GM12878 (cell line): ENCODE results near the gene SMIM35.

Source experiments
- BCL11A ChIP-seq: IDR thresholded peaks from 2 replicates; pipeline ENCODE4 v1.6.1; 2011; ENCODE audit warnings: low read depth, low read length
- EP300 ChIP-seq, 2 experiments: fragments of 150-350 bp in 1 of 2; IDR thresholded peaks; 2 replicates each; pipeline ENCODE4 v1.6.1; 2011 to 2012; ENCODE audit warnings: low read depth in 2 of 2, low read length in 2 of 2, borderline replicate concordance in 1 of 2, improper control_type of control experiment in 1 of 2, inconsistent platforms in 1 of 2; ENCODE audit not compliant: control insufficient read depth in 1 of 2
- IKZF1 ChIP-seq: fragments of 450-650 bp; conservative IDR thresholded peaks from 2 replicates; pipeline ENCODE4 v1.6.1; 2017; ENCODE audit warnings: antibody characterized with exemption, mild to moderate bottlenecking
- POLR2A ChIP-seq: IDR thresholded peaks from 2 replicates; pipeline ENCODE4 v1.6.1; 2011; ENCODE audit warnings: low read depth, mild to moderate bottlenecking, low read length
- POLR2AphosphoS5 ChIP-seq: IDR thresholded peaks from 2 replicates; pipeline ENCODE4 v1.6.1; 2011; ENCODE audit warnings: mild to moderate bottlenecking, low read length, inconsistent platforms
- STAT3 ChIP-seq: IDR thresholded peaks from 2 replicates; pipeline ENCODE4 v1.6.1; 2011; ENCODE audit warnings: low read depth, low read length, improper control_type of control experiment
- USF2 ChIP-seq: IDR thresholded peaks from 2 replicates; pipeline ENCODE4 v1.6.1; 2011; ENCODE audit warnings: low read depth, low read length, improper control_type of control experiment, borderline replicate concordance
- ZNF384 ChIP-seq: IDR thresholded peaks from 2 replicates; pipeline ENCODE4 v1.6.1; 2012; ENCODE audit warnings: low read depth, mild to moderate bottlenecking, low read length, improper control_type of control experiment, borderline replicate concordance
- TF ChIP-seq, protein P1 (sequence below): fragments of 450-650 bp; IDR thresholded peaks from 2 replicates; pipeline ENCODE4 v1.6.1; 2016; ENCODE audit warnings: mild to moderate bottlenecking
- TF ChIP-seq, protein P2 (sequence below), 3 experiments: IDR thresholded peaks in 2 of 3; conservative IDR thresholded peaks in 1 of 3; 2 replicates each; pipeline ENCODE4 v1.5.1; 2011; ENCODE audit warnings: low read depth in 3 of 3, low read length in 3 of 3, mild to moderate bottlenecking in 3 of 3, control low read depth in 2 of 3, moderate library complexity in 2 of 3, inconsistent platforms in 1 of 3, mixed read lengths in 1 of 3; ENCODE audit not compliant: control insufficient read depth in 2 of 3, insufficient read depth in 1 of 3; ENCODE audit errors: extremely low read depth in 1 of 3

DNA sequence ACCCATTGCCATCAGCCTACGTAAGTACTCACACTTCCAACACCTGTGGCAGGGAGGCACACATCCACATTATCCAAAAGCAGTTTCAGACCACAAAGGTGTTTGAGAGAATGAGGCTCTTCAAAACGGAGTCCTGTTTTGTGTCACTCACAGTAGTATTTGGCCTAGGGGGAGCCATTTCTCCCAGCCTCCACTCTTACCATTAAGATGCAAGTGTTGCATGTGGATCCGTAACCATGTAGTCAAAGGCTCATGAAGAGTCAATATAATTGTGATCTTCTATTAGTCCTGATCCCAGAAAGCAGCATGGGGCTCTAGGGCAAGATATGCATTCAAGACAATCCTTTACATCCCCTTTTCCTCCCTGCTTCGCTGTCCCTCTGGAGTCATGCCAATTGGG lies 59.1 kb downstream of the SMIM35 start:
- TF ChIP-seq POLR2A: no peak
- no peak for TF ChIP-seq POLR2AphosphoS5
- TF ChIP-seq, protein P1, sequence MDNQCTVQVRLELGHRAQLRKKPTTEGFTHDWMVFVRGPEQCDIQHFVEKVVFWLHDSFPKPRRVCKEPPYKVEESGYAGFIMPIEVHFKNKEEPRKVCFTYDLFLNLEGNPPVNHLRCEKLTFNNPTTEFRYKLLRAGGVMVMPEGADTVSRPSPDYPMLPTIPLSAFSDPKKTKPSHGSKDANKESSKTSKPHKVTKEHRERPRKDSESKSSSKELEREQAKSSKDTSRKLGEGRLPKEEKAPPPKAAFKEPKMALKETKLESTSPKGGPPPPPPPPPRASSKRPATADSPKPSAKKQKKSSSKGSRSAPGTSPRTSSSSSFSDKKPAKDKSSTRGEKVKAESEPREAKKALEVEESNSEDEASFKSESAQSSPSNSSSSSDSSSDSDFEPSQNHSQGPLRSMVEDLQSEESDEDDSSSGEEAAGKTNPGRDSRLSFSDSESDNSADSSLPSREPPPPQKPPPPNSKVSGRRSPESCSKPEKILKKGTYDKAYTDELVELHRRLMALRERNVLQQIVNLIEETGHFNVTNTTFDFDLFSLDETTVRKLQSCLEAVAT: no peak
- TF ChIP-seq, protein P2, sequence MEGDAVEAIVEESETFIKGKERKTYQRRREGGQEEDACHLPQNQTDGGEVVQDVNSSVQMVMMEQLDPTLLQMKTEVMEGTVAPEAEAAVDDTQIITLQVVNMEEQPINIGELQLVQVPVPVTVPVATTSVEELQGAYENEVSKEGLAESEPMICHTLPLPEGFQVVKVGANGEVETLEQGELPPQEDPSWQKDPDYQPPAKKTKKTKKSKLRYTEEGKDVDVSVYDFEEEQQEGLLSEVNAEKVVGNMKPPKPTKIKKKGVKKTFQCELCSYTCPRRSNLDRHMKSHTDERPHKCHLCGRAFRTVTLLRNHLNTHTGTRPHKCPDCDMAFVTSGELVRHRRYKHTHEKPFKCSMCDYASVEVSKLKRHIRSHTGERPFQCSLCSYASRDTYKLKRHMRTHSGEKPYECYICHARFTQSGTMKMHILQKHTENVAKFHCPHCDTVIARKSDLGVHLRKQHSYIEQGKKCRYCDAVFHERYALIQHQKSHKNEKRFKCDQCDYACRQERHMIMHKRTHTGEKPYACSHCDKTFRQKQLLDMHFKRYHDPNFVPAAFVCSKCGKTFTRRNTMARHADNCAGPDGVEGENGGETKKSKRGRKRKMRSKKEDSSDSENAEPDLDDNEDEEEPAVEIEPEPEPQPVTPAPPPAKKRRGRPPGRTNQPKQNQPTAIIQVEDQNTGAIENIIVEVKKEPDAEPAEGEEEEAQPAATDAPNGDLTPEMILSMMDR (IDR thresholded peaks at IDR 0.05 in 2 of 3, conservative IDR thresholded peaks at IDR 0.05 in 1 of 3; ENCODE audit: control insufficient read depth in 2 of 3, extremely low read depth in 1 of 3, insufficient read depth in 1 of 3, low read depth in 3 of 3, low read length in 3 of 3): no peak
- TF ChIP-seq BCL11A: no peak
- TF ChIP-seq EP300 (IDR thresholded peaks at IDR 0.05; ENCODE audit: borderline replicate concordance in 1 of 2, control insufficient read depth in 1 of 2, low read depth in 2 of 2, low read length in 2 of 2): no peak
- no peak for TF ChIP-seq STAT3
- no peak for TF ChIP-seq IKZF1
- TF ChIP-seq ZNF384: no peak
- TF ChIP-seq USF2: no peak
